ENCODE data around the gene ITPKA.

ITPKA gene

GRCh38 chr15:41473418-41473817, 20.3 kb upstream of the ITPKA start:
- no peak for TF ChIP-seq CTCF (IDR thresholded peaks at IDR 0.05; ENCODE audit: extremely low read depth, missing control alignments)
- DNase-seq (ENCODE audit: low spot score) = no peak

- no peak for DNase-seq (ENCODE audit: low spot score)
- TF ChIP-seq CTCF (IDR thresholded peaks at IDR 0.05; ENCODE audit: extremely low read depth, missing control alignments) = no peak
These were observed 19.2 kb upstream of the ITPKA start for GRCh38 chr15:41474436-41474835.

- TF ChIP-seq CTCF (IDR thresholded peaks at IDR 0.05; ENCODE audit: extremely low read depth, missing control alignments) = no peak
- no peak for DNase-seq (ENCODE audit: low spot score)
These were observed 18.7 kb upstream of the ITPKA start for GRCh38 chr15:41474941-41475340.

GRCh38 chr15:41476416-41477048, 17.1 kb upstream of the ITPKA start:
- DNase-seq (ENCODE audit: low spot score) = no peak
- no peak for TF ChIP-seq CTCF (IDR thresholded peaks at IDR 0.05; ENCODE audit: extremely low read depth, missing control alignments)

- no peak for TF ChIP-seq CTCF (IDR thresholded peaks at IDR 0.05; ENCODE audit: extremely low read depth, missing control alignments)
- DNase-seq (ENCODE audit: low spot score) = no peak
These were observed 13.1 kb upstream of the ITPKA start for GRCh38 chr15:41480396-41481140.

- DNase-seq (ENCODE audit: low spot score) = no peak
- TF ChIP-seq CTCF (IDR thresholded peaks at IDR 0.05; ENCODE audit: extremely low read depth, missing control alignments) = no peak
These were observed 11.4 kb upstream of the ITPKA start for GRCh38 chr15:41482110-41482877.

- TF ChIP-seq CTCF (IDR thresholded peaks at IDR 0.05; ENCODE audit: extremely low read depth, missing control alignments) = no peak
- peak; percentile 90 for DNase-seq (ENCODE audit: low spot score)
These were observed 10.6 kb upstream of the ITPKA start for GRCh38 chr15:41483115-41483514.

All from GM20000 (cell line).